Iris pigment epithelial cell (primary cell): ENCODE results near the gene LMNA.

Experiments used
- DNase-seq: peaks from one replicate; pipeline ENCODE4 v3.0.0-alpha.2; 2011; ENCODE audit warnings: low read depth

Gene LMNA

DNA sequence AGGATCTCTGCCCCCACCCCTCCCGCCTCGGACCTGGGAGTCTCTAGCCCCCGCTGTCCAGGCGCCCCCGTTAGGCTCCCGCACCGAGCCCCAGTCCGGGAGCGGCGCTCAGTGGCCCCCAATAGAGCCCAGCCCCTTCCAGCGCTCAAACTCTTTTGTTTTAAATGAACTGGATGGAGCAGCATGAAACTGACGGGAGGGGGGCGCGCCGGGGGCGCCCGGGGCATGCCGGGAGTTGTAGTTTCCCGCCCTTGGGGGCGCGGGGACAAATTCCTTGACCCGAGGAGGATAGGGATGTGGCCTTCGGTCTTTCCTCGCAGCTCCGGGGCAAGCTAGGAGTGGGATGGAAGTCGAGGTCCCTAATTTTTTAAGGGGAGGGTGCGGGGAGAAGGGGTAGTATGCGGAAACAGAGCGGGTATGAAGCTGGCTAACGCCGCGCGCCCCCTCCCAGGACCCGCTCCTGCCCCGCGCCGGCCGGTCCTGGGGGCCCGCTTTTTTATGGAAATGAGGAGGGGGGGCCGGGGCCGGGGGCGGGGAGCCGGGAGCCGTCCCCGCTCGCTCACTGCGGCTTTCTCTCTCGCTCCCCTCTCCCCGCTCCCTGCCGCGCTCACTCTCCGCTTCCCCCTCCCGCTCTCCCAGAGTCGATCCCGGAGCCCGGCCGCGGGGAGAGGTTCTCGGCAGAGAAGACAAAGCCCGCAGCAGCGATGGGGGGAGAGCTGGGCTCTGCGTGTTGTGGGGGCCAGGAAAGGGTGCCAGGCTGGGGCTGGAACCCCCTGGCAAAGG, 32.0 kb upstream of the LMNA start, which contains the start of gene MEX3A:
Gene MEX3A (minus strand): TSS at position 157 of the 783 bp plus-strand sequence. CDS start 467 bp downstream, outside the sequence.
- DNase-seq: peak; percentile 67

DNA sequence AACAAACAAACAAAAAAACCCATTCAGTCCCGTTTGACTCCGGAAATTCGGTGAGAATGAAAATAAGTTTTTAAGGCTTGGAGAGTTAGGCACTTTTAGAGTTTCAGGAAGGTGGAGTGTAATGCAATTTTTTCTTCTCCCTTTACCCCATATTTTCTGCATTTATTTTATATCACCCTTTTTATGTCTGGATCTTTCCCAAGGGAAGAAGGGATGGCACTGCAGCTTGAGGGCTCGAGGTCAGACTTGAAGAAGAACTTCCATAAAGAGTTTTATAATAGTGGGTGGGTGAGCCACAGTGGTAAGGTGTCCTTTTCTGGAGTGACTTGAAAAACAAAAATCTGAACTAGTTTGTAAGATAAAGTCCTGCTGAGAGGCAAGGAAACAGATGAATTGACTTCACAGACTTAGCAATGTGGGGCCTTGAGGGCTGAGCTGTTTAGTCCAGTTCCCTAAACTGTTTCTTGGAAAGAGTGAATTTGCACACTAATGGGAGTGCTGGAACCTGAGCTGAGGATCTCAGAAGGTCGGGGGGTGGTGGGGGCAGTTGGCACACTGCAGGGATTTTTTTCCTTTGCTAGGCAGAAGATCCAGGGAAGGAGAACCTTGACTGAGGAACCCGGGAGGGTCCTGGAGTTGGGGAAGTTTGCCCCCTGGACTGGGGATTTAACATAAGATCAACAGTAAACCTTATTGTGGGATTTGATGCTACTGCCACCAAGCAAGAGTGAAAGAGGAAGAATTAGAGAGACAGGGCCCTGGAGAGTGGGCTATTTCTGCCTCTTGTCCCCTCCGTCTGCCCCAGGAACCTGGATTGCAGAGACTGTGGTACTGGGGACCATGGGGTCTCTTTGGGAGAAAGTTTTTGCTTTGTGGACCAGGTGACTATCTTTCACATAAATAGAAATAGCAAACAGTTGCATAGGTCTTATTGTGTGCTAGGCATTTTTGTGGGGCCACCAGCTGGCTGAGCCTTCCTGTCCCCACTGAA, 30.4 kb upstream of the LMNA start:
- DNase-seq: no peak

DNA sequence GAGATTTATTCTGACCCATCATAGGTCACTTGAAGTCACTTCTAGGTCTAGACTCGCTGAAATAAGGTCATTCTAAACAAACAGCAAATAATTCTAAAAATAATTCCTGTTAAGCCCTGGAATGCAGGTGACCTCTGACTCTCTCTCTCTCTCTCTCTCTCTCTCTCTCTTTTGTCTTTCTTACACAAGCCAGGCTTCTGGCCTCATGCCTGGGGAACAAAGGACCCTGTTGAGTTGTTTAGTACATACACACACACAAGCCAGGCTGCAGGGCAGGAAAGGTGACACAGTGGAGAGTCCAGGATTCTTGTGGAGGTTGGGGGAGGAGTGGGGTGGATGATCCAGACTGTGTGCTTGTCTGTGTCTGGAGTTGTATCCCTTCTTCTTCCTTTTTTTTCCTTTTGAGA, 28.3 kb upstream of the LMNA start:
- DNase-seq: peak; percentile 71

DNA sequence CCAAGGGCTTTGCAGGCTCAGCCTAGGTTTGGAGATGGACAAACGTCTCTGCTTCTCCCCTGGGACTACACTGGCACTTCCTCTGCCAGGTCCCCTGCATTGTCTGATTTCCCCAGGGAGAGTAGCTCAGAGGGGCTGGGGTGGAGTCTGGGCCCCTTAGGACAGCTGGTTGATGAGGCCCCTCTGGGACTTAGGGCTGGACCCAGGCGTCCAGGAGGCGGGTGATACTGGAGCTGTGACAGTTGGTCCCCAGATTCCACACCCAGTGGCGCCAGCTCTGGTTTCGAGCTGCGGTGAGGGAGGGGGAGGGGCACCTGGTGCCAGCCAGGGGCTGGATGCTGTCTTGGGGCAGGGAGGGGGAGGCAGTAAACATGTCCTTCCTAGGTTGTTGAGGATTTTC, 24.8 kb upstream of the LMNA start:
- DNase-seq: no peak

DNA sequence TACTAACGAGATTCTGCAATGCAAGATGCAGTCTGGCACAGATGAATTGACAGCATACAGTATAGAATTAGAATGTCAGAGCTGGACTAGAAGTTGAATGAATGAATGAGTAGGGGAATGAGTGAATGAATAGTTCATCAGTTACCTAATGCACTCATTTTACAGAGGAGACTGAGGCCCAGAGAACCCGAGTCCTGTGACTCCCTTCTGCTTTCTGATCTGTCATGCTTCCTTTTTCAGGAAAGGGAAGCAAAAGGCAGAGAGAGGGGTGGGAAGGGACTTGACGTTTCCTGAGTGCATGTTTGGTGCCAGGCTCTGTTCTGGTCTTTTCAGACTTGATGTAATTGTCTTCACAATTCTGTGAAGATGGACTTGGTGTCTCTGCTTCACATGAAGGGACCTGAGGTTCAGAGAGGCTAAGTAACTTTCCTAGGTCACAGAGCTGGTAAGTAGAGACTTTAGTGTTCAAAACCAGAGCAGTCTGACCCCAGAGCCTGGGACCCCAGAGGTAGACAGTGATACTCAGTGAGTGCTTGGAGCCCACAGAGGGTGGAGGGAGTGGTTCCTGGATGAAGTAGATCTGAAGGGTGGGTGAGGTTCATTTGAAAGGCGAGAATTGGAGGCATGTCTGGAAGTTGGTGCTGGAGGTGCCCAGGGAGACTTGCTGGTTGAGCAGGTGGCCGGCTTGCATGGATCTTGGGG, 24.2 kb upstream of the LMNA start:
- no peak for DNase-seq

DNA sequence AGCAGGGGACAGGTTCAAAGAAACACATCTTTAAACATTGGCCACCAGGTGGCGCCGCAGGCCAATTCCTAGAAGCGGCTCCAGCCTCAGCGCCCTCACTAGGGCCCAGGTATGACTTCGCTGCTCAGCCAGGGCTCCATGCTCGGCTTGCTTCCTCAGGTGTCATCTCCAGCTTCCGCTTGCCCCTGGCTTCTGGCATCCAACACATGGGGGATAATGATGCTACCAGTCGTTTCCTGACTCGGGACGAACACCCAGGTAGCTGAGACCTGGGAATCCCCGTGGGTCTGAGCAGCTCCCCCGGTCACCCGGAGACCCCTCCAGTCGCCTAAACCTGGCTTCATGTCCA, 23.7 kb upstream of the LMNA start:
- DNase-seq: peak; percentile 70

DNA sequence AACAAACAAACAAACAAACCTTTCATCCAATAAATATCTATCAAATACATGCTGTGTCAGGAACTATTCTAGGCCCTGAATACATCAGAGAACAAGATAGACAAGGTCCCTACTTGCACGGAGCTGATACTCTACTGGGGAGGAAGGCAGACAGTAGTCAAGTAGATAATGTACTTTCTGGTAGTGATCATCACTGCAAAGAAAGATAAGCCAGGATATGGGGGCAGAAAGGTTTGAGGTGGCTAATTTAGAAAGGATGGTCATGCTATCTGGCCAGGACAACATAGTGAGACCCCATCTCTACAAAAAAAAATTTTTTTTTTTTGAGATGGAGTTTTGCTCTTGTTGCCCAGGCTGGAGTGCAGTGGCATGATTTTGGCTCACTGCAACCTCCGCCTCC, 22.9 kb upstream of the LMNA start:
- DNase-seq: no peak

DNA sequence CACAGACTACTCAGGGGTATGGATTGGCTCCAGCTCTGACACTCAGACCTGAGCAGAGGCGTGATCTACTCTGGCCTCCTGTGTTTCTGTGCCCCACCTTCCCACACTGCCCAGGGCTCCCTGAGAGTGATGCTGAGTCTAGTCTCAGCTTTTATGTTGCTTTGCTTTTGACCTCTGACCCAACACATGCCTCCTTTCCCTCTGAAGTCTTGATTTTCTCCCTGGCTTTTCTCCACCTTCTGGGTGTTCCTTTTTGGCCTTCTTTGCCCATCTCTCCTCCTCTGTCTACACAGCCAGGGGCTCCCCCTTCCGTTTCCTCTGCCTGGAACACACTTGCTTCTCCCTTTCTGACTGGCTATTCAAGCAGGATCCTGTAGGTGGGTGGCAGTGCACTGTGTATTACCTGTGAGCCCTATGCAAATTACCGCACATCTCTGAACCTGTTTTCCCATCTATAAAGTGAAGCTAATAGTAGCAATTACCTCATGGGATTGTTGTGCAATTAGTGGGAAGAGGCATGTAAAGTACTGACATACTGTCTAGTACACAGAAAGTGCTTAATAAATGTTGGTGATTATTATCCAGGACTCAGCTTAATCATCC, 18.5 kb upstream of the LMNA start:
- no peak for DNase-seq

DNA sequence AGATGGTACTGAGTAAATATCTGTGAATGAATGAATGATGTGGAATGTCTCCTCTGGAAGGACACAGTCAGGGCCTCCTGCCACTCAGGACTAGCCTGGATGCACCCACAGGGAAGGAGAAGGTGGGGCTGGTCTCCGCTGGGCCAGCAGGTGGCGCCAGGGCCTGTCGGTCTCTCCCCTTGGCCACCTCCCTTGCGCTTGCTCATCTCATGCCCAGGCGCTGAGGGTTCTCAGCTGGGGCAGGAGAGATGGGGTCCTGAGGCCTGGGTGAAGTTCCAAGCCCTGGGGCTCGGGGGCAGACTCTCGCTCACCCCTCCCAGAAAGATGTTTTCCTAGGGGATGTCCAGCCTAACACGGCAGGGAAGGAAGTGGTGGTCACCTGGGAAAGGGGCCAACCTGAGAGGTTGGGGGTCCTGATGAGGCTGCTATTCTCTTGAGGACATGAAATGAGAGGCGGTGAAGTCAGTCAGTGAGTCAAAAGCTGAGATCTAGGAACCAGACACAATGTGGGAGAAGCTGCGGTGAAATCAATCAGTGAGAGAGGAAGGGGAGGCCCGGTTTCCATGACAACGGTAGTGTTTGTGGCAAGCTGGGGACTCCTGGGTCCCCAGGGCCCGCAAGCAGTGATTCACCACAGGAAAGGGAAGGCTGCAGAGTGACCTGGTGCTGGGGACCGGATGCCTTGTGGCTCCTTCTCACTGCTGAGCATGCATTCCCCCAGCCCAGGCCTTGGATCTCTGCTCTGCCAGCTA, 17.7 kb upstream of the LMNA start:
- peak; percentile 77 for DNase-seq

DNA sequence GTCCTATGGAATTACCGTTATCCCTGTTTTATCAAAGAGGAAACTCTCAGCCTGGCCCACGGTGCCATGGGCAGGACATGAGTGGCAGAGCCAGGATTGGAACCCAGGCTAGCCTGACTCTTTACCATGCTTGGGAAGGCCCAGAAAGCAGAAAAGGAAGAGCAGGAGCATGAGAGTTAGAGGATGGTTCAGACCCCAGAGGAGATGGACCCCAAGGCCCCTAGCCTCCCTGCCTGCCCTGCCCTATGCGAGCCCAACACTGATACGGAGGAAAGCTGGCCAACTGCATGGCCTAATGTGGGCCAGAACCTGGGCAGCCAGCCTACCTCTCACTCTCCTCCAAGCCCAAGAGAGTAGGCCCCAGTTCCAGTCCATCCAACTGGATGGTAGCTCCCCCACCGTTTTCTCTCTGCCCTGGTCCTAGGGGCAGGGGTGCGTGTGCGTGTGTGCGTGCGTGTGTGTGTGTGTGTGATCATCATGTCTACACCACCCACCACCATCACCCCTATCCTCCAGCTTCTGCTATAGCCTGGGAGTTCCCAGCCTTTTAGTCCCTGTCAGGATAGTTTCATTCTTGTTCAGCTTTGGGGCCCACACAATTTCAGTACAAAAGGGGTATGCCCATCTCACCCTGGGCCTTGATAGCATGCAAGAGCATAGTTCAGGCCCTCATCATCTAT, 16.9 kb upstream of the LMNA start:
- no peak for DNase-seq

DNA sequence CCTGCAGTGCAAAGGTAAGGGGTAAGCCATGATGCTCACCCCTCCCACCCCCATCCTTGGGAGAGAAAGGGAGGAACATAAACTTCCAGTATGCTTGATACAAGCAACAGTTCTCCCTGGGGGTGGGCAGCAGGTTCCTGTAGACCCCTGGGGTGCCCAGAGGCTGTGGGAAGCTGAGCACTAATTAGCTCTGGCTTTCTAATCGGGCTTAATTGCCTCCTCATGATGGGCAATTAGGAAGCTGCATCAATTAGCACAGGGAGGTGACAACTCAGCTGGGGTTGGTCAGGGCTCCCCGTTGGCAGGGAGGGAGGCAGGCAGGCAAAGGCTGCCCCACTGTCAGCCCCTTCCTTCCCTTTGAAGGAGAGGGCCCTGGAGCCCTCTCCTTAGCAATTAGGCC, 15.7 kb upstream of the LMNA start:
- no peak for DNase-seq

DNA sequence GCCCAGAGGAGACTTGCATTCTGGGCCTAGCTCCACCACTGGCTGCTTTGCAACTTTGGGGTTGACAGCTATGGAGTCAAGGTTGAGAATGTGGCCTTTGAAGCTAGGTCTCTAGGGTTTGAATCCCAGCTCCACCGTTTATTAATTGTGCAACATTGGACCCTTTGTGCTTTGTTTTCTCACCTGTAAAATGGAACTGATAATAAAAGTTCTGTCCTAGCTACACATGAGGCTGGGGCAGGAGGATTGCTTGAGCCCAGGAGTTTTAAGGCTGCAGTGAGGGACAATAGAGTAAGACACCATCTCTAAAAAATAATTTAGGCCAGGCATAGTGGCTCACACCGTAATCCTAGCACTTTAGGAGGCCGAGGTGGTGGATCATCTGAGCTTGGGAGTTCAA, 15.2 kb upstream of the LMNA start:
- DNase-seq: no peak

DNA sequence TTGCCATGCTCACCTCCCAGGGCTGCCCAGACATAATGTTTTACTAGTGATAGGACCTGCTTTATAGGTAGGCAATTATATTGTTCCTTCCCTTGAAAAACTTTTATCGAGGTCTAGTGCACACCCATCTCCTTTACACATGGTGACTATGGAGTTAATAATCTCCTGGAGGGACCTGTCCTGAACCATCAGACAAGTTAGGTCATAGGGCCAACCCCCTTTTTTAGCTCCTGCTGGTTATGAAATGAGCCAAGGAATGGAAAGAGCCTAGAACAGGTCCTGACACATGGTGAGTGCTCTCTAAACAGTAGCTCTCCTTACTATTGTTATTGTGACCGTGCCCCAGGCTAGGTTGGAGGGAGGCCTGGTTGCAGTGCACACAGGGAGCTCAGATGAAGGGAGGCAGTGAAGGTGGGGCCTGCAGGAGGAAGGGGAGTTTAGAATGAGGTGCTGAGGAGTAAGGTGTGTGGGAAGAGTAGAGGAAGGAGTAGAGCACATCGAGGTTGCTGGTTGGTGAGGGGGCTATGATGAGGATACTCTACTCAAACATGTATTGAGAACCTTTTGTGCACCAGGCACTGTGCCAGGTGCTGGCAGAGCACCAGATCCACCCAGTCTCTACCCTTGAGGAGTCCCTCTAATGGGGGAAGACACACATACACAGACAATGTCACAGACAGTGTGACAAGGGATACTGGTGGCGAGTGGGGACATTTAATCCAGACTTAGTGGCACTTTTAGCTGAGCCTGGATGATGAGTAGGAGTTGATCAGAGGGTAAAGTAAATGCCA, 14.1 kb upstream of the LMNA start:
- no peak for DNase-seq

DNA sequence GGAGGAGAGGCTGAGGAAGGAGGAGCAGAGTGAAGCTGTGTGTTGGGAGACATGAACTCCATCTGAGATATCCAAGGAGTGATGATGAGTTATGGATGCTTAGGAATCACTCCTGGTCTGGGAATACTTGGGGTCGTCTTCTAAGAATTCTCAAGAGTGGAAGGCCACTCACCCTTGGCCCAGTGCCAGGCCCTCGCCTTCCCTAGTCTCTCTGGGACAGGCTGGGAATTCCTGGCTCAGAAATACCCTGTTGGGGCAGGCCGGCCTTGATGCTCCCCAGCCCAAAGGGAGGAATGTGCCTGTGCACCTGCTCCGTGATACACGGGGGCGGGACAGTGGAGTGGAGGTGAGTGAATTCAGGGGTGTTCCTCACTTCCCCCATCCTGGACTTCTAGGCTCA, 12.6 kb upstream of the LMNA start:
- DNase-seq: no peak

DNA sequence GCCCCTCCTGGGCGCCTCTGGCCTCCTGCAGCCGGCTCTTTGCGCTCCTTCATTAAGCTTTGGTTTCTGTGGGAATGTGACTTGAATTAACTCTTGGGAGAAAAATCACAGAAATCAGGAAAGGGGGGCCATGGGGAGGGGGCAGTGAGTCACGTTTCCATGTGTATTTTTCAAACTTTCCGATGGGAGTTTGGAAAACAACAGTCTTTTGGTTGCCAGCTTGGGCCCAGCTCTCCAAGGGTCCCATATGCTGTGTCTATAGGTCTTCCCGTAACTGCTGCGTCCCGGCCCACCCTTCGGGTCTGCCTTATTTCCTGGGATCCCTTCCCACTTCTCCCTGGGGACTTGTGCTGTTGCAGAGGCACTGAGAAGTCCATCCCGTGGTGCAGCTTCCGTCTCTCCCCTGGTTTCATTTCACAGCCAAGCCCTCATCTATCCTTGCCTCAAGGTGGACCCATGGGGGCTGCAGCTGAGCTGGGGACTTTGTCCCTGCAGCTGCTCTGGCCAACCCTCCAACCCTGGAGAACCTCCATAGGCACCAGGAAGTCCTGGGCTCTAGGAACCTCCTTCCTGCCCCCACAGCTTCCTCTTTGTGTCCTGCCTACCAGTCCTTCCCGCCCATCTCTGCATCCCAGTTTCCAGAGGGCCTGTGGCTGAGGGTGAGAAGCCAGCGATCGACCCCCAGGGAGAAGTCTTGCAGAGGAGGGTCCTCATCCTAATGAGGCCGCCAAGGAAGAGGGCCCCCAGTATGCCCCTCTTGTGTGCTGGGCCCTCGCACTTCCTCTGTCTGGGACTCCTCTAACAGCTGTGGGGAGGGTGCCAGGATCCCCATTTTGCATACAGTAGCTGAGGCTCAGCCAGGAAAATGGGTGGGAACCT, 11.6 kb upstream of the LMNA start:
- no peak for DNase-seq

DNA sequence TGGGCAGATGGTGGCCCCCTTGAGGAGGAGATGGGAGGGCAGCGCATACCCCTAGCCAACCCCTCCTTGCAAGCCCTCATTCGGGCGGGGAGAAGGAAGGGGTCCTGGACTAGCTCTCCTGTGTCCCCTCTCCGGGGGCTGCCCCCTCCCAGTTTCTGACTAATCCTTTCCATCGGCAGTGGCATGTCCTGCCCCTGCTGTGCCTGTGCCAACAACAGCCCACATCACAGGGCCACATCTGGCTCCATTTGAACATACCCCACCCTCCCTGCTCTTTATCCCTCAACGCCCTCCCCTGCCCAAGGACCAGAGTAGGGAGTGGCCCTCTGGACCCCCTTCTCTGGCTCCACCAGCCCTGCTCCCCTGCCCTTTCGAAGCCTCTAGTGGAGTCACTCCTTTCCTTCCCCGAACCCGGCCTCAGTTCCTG, 11.0 kb upstream of the LMNA start:
- no peak for DNase-seq

DNA sequence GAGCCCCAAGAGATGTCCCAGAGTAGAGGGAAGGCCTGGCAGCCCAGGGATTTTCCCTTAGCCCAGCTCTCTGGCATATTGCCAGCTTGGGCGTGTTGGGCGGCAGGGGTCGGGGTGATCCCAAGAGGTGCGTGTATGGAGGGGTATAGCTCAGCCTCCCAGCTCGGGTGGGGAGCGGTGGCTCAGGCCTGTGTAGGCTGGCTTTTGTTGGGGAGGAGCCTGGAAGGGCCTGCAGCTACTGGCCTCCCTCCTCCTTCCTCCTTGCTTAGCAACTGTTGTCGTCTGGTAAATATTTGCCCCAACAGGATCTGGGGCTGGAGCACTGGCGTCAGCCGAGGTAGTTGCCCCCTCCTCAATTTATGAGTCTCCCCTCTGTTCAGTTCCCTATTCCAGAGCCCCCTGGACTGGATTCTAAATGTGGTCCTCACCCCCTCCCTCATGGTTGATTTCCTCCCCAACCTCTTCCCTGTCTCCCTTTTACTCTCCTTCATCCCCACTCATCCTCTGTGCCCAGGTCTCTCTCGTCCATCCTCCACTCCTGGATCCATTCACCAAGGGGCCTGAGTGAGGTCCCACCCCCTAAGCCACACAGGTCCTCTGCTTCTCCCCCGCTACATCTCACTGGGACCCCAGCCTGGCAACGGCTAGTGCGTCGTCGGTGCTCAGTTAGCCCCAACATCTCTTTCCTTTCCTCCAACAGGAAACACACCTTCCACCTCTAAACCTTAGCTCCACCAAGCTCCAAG, 10.3 kb upstream of the LMNA start:
- DNase-seq: peak; percentile 71
